ENCODE results near the gene ZNF540.
"Not testable (repeated sequence)": the region's sequence is repeated elsewhere in the genome, so short reads cannot be mapped to it uniquely, and the experiment has no call there.

Gene ZNF540

DNA sequence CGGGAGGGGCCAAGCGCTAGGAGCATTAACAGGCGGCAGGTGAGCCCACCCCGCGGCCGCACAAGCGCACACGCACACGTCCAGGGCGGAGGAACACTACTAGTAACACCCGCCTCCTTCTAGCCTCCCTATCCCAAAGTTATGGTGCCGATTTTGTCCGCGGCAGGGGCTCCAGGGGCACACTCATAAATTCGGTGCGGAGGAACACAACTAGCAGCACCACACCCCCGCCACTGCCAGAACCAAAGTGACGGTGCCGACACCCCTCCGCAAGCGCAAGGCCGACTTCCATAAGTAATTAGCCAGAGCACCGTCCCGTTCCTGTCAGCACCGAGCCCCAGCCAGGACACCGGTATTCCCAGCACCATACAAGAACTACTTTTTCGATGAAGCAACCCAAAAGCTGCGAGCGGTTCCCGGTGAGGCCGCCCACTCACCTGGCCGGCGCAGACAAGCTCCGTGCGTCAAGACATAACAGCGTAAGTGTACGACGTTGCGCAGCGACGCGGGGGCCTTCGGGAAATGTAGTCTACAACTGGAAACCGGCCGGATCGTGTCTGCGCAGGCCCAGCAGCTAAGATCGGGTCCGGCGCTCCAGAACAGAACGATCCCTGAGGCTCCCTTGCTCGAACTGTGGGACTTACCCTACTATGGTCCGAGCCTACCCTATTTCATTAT is at the start of gene ZNF540, which contains the start of gene ZNF571:
Gene ZNF540, plus strand, starts transcription at position 573 of the 678 bp plus-strand sequence. CDS start 3,572 bp downstream, outside the sequence.
Gene ZNF571, minus strand, starts transcription at position 489 of the 678 bp plus-strand sequence. CDS start 8,116 bp downstream, outside the sequence.
- peak; percentile 93 to 97 for DNase-seq

- no peak for DNase-seq
Measured at GRCh38 chr19:37551129-37551993, 43.3 kb upstream of the ZNF540 start.

- DNase-seq: no peak
Measured at GRCh38 chr19:37563518-37563917, 31.2 kb upstream of the ZNF540 start.

DNA sequence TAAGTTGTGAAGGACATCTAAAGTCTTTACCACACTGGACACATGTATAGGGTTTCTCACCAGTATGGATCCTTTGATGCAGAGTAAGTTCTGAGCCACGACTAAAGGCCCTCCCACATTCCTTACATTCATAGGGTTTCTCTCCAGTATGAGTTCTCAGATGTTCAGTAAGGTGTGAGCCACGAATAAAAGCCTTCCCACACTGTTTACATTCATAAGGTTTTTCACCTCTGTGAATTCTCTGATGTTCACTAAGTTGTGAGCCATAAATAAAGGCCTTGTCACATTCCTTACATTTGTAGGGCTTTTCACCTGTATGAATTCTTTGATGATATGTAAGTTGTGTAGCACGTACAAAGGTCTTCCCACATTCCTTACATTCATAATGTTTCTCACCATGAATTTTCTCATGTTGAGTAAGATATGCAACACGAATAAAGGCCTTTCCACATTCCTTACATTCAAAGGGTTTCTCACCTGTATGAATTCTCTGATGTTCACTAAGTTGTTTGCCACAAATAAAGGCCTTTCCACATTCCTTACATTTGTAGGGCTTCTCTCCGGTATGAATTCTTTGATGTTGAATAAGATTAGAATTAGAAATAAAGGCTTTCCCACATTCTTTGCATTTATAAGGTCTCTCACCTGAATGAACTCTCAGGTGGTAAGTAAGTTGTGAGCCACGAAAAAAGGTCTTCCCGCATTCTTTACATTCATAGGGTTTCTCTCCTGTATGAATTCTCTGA is 29.9 kb upstream of the ZNF540 start:
- DNase-seq: peak in 1 of 2 experiments; percentile 3

DNA sequence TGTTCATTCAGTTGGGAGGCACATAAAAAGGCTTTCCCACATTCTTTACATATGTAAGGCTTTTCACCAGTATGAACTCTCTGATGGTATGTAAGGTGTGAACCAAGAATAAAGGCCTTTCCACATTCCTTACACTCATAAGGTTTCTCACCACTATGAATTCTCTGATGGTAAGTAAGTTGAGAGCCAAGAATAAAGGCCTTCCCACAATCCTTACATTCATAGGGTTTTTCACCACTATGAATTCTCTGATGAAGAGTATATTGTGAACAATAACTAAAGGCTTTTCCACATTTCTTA is 29.4 kb upstream of the ZNF540 start:
- no peak for DNase-seq

DNA sequence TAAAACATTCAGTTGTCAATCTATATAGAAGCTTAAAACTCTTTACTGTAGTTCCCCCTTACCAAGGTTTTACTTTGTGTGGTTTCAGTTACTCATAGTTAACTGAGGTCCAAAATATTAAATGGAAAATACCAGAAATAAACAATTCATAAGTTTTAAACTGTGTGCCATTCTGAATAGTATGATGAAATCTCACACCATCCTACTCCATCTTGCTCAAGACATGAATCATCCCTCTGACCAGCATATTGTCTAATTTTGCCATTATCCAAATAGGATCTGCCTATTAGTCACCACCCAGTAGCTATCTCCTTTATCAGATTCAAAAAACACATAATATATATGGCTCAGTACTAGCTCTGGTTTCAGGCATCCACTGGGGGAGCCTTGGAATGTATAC is 22.5 kb upstream of the ZNF540 start:
- DNase-seq: no peak

GRCh38 chr19:37583340-37583739 is 11.3 kb upstream of the ZNF540 start:
- DNase-seq: no peak

GRCh38 chr19:37593996-37594303 is 726 bp upstream of the ZNF540 start:
- peak in 1 of 2 experiments; percentile 41 for DNase-seq

GRCh38 chr19:37594982-37595382 is 306 bp downstream of the ZNF540 start:
- peak in 1 of 2 experiments; percentile 69 for DNase-seq

DNA sequence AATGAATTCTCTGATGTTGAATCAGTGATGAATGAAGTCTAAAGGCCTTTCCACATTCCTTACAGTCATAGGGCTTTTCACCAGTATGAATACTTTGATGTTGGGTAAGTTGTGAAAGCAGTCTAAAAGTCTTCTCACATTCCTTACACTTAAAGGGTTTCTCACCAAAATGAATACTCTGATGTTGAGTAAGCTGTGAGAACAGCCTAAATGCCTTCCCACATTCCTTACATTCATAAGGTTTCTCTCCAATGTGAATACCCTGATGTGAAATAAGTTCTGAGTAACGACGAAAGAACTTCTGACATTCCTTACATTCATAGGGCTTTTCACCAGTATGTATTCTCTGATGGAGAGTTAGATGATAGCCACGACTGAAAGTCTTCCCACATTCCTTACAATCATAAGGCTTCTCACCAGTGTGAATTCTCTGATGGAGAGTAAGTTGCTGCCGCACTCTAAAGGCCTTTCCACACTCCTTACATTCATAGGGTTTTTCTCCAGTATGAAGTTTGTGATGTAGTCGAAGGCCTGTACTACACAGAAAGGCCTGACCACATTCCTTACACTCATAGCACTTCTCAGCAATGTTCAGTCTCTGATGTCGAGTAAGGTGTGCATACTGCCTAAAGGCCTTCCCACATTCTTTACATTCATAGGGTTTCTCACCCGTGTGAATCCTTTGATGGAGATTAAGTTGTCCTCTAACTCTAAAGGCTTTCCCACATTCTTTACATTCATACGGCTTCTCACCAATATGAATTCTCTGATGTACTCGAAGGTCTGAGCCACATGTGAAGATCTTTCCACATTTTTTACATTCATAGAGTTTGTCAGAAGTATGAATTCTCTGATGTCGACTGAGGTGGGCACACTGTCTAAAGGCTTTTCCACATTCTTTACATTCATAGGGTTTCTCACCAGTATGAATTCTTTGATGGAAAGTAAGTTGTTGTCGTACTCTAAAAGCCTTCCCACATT is 40.7 kb downstream of the ZNF540 start:
- DNase-seq: no peak

GRCh38 chr19:37654118-37654517 is 59.4 kb downstream of the ZNF540 start:
- DNase-seq: peak; percentile 27 to 47

GRCh38 chr19:37654629-37655300 is 60.1 kb downstream of the ZNF540 start:
- peak; percentile 53 to 74 for DNase-seq

DNA sequence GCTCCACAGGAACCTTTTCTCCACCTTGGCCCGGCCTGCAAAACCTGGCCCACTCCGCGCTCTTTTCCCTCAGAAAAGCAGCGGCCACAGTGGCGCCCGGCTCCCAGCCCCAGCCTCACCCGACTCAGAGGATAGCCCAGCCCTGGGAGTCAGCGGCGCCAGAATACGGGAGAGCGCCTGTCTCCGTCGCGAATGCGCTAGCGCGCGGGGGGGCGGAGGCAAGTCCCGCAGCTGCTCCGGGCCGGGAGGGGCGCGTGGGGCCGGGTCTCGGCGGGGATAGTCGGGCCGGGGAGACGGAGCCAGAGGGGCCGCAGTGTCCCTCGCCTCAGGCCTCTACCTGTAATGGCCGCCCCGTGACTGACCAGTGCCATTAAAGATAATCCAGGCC is 60.6 kb downstream of the ZNF540 start, which contains the start of gene ZFP30:
Gene ZFP30, minus strand, starts transcription at position 165 of the 388 bp plus-strand sequence. CDS start 7,643 bp downstream, outside the sequence.
- DNase-seq: peak; percentile 58 to 61

- DNase-seq: peak; percentile 77 to 84
Measured at GRCh38 chr19:37655689-37656371, 61.2 kb downstream of the ZNF540 start.

GRCh38 chr19:37657157-37657556 is 62.5 kb downstream of the ZNF540 start:
- not testable (repeated sequence) for DNase-seq
